NB4 (cell line): Measurements from ENCODE around the gene CTIF.

Experiments
- CTCF ChIP-seq: IDR thresholded peaks from one replicate; pipeline ENCODE4 v1.5.1; 2012; ENCODE audit warnings: low read depth, low read length
- MYC ChIP-seq: IDR thresholded peaks from 2 replicates; pipeline ENCODE4 v1.6.1; 2011; ENCODE audit warnings: low read depth, low read length
- POLR2A ChIP-seq: IDR thresholded peaks from 2 replicates; pipeline ENCODE4 v1.6.1; 2011; ENCODE audit warnings: mild to moderate bottlenecking; ENCODE audit not compliant: insufficient read length; ENCODE audit errors: extremely low read depth

- TF ChIP-seq CTCF, result no peak
- TF ChIP-seq POLR2A, result no peak
- no peak for TF ChIP-seq MYC
Measured at GRCh38 chr18:48544661-48545415, 6.0 kb downstream of the CTIF start.
